HG03457 (cell line): ENCODE results near the gene HSF5.
"Not testable (repeated sequence)": the region's sequence is repeated elsewhere in the genome, so short reads cannot be mapped to it uniquely, and the experiment has no call there.

Experiments
- ATAC-seq: cut with Tn5 transposase; IDR thresholded peaks from one replicate; pipeline ENCODE4 v1.9.1; 2021; ENCODE audit warnings: moderate number of reproducible peaks; ENCODE audit not compliant: unreplicated experiment

The HSF5 gene

GRCh38 chr17:58415371-58416055, 72.7 kb downstream of the HSF5 start:
- no peak for ATAC-seq

- ATAC-seq: no peak
Measured at GRCh38 chr17:58414596-58414997, 73.6 kb downstream of the HSF5 start.

- no peak for ATAC-seq
Measured at GRCh38 chr17:58413684-58414083, 74.5 kb downstream of the HSF5 start.

GRCh38 chr17:58412961-58413586, 75.1 kb downstream of the HSF5 start:
- ATAC-seq: no peak

GRCh38 chr17:58412064-58412703, 76.0 kb downstream of the HSF5 start:
- ATAC-seq: no peak

GRCh38 chr17:58411408-58411894, 76.8 kb downstream of the HSF5 start:
- no peak for ATAC-seq

- no peak for ATAC-seq
Measured at GRCh38 chr17:58410714-58411407, 77.3 kb downstream of the HSF5 start.

- ATAC-seq: no peak
Measured at GRCh38 chr17:58409432-58409831, 78.8 kb downstream of the HSF5 start.

- ATAC-seq: no peak
Measured at GRCh38 chr17:58403311-58403710, 84.9 kb downstream of the HSF5 start.

- ATAC-seq: no peak
Measured at GRCh38 chr17:58402679-58403078, 85.5 kb downstream of the HSF5 start.

GRCh38 chr17:58402047-58402446, 86.2 kb downstream of the HSF5 start:
- ATAC-seq: no peak

GRCh38 chr17:58401287-58401686, 86.9 kb downstream of the HSF5 start:
- ATAC-seq: no peak

- ATAC-seq: no peak
Measured at GRCh38 chr17:58400826-58401225, 87.4 kb downstream of the HSF5 start.

GRCh38 chr17:58399974-58400373, 88.2 kb downstream of the HSF5 start:
- ATAC-seq: no peak

GRCh38 chr17:58398574-58399266, 89.5 kb downstream of the HSF5 start:
- no peak for ATAC-seq

GRCh38 chr17:58397421-58397820, 90.8 kb downstream of the HSF5 start:
- ATAC-seq: not testable (repeated sequence)

GRCh38 chr17:58396173-58396572, 92.0 kb downstream of the HSF5 start:
- ATAC-seq: no peak

- no peak for ATAC-seq
Measured at GRCh38 chr17:58394534-58395223, 93.5 kb downstream of the HSF5 start.

- no peak for ATAC-seq
Measured at GRCh38 chr17:58391302-58391984, 96.8 kb downstream of the HSF5 start.

GRCh38 chr17:58390884-58391283, 97.3 kb downstream of the HSF5 start:
- ATAC-seq: no peak
